A549 (cell line): ENCODE measurements around the gene RNGTT. TPM values are rescaled to one million over a fixed set of nuclear protein-coding genes. Genes with fewer than 3 reads are reported as not detected.
"Not testable (repeated sequence)": the region's sequence is repeated elsewhere in the genome, so short reads cannot be mapped to it uniquely, and the experiment has no call there.

ENCODE experiments used
- ATAC-seq, 2 experiments: fragments of 200-7000 bp in 1 of 2; fragments of >200 bp in 1 of 2; cut with Nextera tagmentation in 1 of 2; cut with Tn5 transposase in 1 of 2; 3 replicates each; pipeline versions ENCODE4 v1.8.0 to v1.9.1; 2018 to 2020; ENCODE audit warnings: mild to moderate bottlenecking in 1 of 2, moderate library complexity in 1 of 2
- CTCF ChIA-PET: fragments of 300-600 bp; sonication (Branson Sonifier 250); formaldehyde crosslinking; extraction: SDS; loops from one replicate; lab custom pipeline; 2021; ENCODE audit warnings: antibody characterized with exemption, inconsistent platforms; lab: Yijun Ruan, JAX
- POLR2A ChIA-PET: fragments of 350-600 bp; formaldehyde crosslinking; extraction: SDS; loops from one replicate; lab custom pipeline; 2021; ENCODE audit warnings: antibody characterized with exemption, inconsistent platforms; lab: Yijun Ruan, JAX
- DNase-seq, 2 experiments: peaks; one replicate each; pipeline versions ENCODE4 v3.0.0 to v3.0.0-alpha.2; 2011 to 2016; ENCODE audit warnings: low read depth in 1 of 2, low spot score in 1 of 2
- FAIRE-seq: peaks from 2 replicates; lab custom pipeline; 2011; peaks lifted over from hg19 to GRCh38; lab: Jason Lieb, UNC
- H3K27ac ChIP-seq, 2 experiments: fragments of >200 bp; sonication (Bioruptor Twin); formaldehyde crosslinking; 3 replicates each; pipeline ENCODE4 v1.5.1; 2016 to 2017
- H3K4me1 ChIP-seq: fragments of >200 bp; sonication (Bioruptor Twin); formaldehyde crosslinking; 3 replicates; pipeline ENCODE4 v1.6.1; 2016
- H3K4me2 ChIP-seq: fragments of >200 bp; sonication (Bioruptor Twin); formaldehyde crosslinking; 3 replicates; pipeline ENCODE4 v1.6.1; 2016
- H3K4me3 ChIP-seq: fragments of >200 bp; sonication (Bioruptor Twin); formaldehyde crosslinking; 3 replicates; pipeline ENCODE4 v1.5.1; 2016
- H3K9me3 ChIP-seq: fragments of >200 bp; sonication (Bioruptor Twin); formaldehyde crosslinking; 3 replicates; pipeline ENCODE4 v1.6.1; 2016
- EHMT2 ChIP-seq: fragments of 200-600 bp; sonication (generic); IDR thresholded peaks from 2 replicates; pipeline ENCODE4 v1.6.1; 2016; ENCODE audit warnings: antibody characterized with exemption, low read depth, mild to moderate bottlenecking, moderate library complexity
- ELK1 ChIP-seq: fragments of 150-350 bp; IDR thresholded peaks from 2 replicates; pipeline ENCODE4 v1.6.1; 2014; ENCODE audit warnings: low read depth, mild to moderate bottlenecking, low read length
- FOSB ChIP-seq: fragments of 250-450 bp; sonication (Bioruptor Pico); IDR thresholded peaks from 2 replicates; pipeline ENCODE4 v1.5.0; 2020; ENCODE audit warnings: mild to moderate bottlenecking, moderate library complexity
- FOSL2 ChIP-seq, 2 experiments: fragments of 450-650 bp in 1 of 2; fragments of >200 bp in 1 of 2; sonication (Bioruptor Twin) in 1 of 2; formaldehyde crosslinking; IDR thresholded peaks; 2 replicates each; pipeline versions ENCODE4 v1.5.0 to v1.6.1; 2016 to 2020; ENCODE audit warnings: mild to moderate bottlenecking in 1 of 2, moderate library complexity in 1 of 2
- GATA3 ChIP-seq: IDR thresholded peaks from 2 replicates; pipeline ENCODE4 v1.6.1; 2012; ENCODE audit warnings: borderline replicate concordance
- HDAC2 ChIP-seq: fragments of 200-600 bp; sonication (generic); IDR thresholded peaks from 2 replicates; pipeline ENCODE4 v1.6.1; 2016
- HMGXB4 ChIP-seq: fragments of 250-450 bp; sonication (Bioruptor Pico); IDR thresholded peaks from 2 replicates; pipeline ENCODE4 v1.5.0; 2021; ENCODE audit warnings: mild to moderate bottlenecking, moderate library complexity, borderline replicate concordance
- KDM1A ChIP-seq: fragments of 200-600 bp; sonication (generic); IDR thresholded peaks from 2 replicates; pipeline ENCODE4 v1.6.1; 2016; ENCODE audit warnings: low read depth, mild to moderate bottlenecking
- MAX ChIP-seq: IDR thresholded peaks from 2 replicates; pipeline ENCODE4 v1.6.1; 2012
- MAZ ChIP-seq: fragments of 150-350 bp; IDR thresholded peaks from 2 replicates; pipeline ENCODE4 v1.6.1; 2014; ENCODE audit warnings: antibody characterized with exemption, low read depth, low read length, borderline replicate concordance
- PBX3 ChIP-seq: IDR thresholded peaks from 2 replicates; pipeline ENCODE4 v1.6.1; 2012
- RNF2 ChIP-seq: fragments of 200-600 bp; sonication (generic); IDR thresholded peaks from 2 replicates; pipeline ENCODE4 v1.6.1; 2016; ENCODE audit warnings: low read depth, mild to moderate bottlenecking, antibody characterized with exemption, moderate library complexity, borderline replicate concordance
- ZFP36 ChIP-seq: fragments of 450-650 bp; IDR thresholded peaks from 2 replicates; pipeline ENCODE4 v1.6.1; 2014; ENCODE audit warnings: borderline replicate concordance; ENCODE audit not compliant: partially characterized antibody
- WGBS: methylation state at CpG from one replicate; pipeline ENCODE4 v1.1.6; 2017; ENCODE audit errors: missing lambda C conversion rate; 5-methylcytosine and 5-hydroxymethylcytosine counted together
- polyA plus RNA-seq, 4 experiments: library from polyadenylated mRNA; depleted of rRNA in 3 of 4; stranded (reverse); fragments of >200 nt; fragmentation: RNase III in 1 of 4; extraction: RNeasy Plus Mini Kit Qiagen cat#74134 plus additional on column Dnase treatment in 1 of 4; gene quantifications; 2 replicates in 3 of 4; 3 replicates in 1 of 4; pipeline ENCODE4 v1.2.3, GENCODE V29; 2011 to 2017

RNGTT gene
- polyA plus RNA-seq, 2 of the 4 experiments (the other 2 are of a cell fraction), result 11.6 to 15.0 TPM

- no peaks in the 10 kb centered on the region for H3K9me3 ChIP-seq
- no peak for FAIRE-seq
- ATAC-seq, result no peak
- no peak for TF ChIP-seq FOSB (CRISPR knock-in tag)
- TF ChIP-seq ZFP36, result no peak
- no peak for TF ChIP-seq HMGXB4
- TF ChIP-seq MAX, result no peak
- no peak for TF ChIP-seq KDM1A
- TF ChIP-seq ELK1, result no peak
- no peak for TF ChIP-seq EHMT2
- TF ChIP-seq, all 56 proteins: peak for 0
- CTCF ChIA-PET, result no interaction called here
- WGBS, result 83% methylated on average over 7 of the region's 7 CpGs
- DNase-seq, result no peak
- Histone ChIP-seq H3K27ac (no peak overlapping the region), H3K4me2 (no peak overlapping the region), H3K4me3 (no peak overlapping the region), H3K4me1 (no peaks in the 10 kb centered on the region)
- POLR2A ChIA-PET, result no interaction called here
These were observed 52.3 kb downstream of the RNGTT start for GRCh38 chr6:88910922-88911778.

- no peaks in the 10 kb centered on the region for H3K9me3 ChIP-seq
- no peak for ATAC-seq
- no peak for DNase-seq
- no peak overlapping the region for H3K4me2 ChIP-seq
- WGBS, result 93% methylated on average over 5 of the region's 9 CpGs
- H3K4me3 ChIP-seq, result no peak overlapping the region
- H3K4me1 ChIP-seq, result no peaks in the 10 kb centered on the region
- no peak overlapping the region for H3K27ac ChIP-seq
- no peak for FAIRE-seq
- TF ChIP-seq FOSL2 (IDR thresholded peaks at IDR 0.05) (no peak), FOSL2 (CRISPR knock-in tag; IDR thresholded peaks at IDR 0.05) (no peak), RNF2 (no peak), GATA3 (no peak), PBX3 (no peak), HDAC2 (no peak), MAZ (no peak), ELK1 (no peak)
- ChIA-PET POLR2A (no interaction called here), CTCF (interaction anchor here (1.5 kb wide), 1 partner anchor 9 kb away, joined by 5 read pairs; no protein-coding TSS in a partner anchor)
These were observed 54.5 kb downstream of the RNGTT start for GRCh38 chr6:88908598-88909548.

GRCh38 chr6:88907148-88907547, 56.3 kb downstream of the RNGTT start:
- FAIRE-seq, H3K9me3 ChIP-seq, H3K4me3 ChIP-seq, H3K4me1 ChIP-seq, CTCF ChIA-PET, H3K4me2 ChIP-seq, POLR2A ChIA-PET, H3K27ac ChIP-seq, ATAC-seq, DNase-seq: not testable (repeated sequence)
- 87% methylated on average over 2 of the region's 2 CpGs for WGBS
